ENCODE data around the gene YJU2. TPM values are rescaled to one million over a fixed set of nuclear protein-coding genes. Genes with fewer than 3 reads are reported as not detected.
A peak's percentile ranks its signal among the peaks of the same experiment; 100 is the strongest.
"Not testable (repeated sequence)": the region's sequence is repeated elsewhere in the genome, so short reads cannot be mapped to it uniquely, and the experiment has no call there.

The YJU2 gene
- total RNA-seq, 1 donor from 2014 or later = 9.2 TPM

- ATAC-seq = no peak
- DNase-seq (ENCODE audit: missing footprints) = peak; percentile 47
- intact Hi-C loops (cut with DNase I) = no loop called here
Observed at GRCh38 chr19:4260613-4261191, 13.8 kb downstream of the YJU2 start.

GRCh38 chr19:4264812-4265211 is 17.9 kb downstream of the YJU2 start:
- intact Hi-C loops (cut with DNase I) = loop anchor here (5.0 kb wide), 1 partner anchor 87 kb away; no protein-coding TSS in a partner anchor
- DNase-seq (ENCODE audit: missing footprints) (no peak), ATAC-seq (no peak)

GRCh38 chr19:4266253-4267000 is 19.5 kb downstream of the YJU2 start:
- intact Hi-C loops (cut with DNase I) = loop anchor here (5.0 kb wide), 1 partner anchor 86 kb away; no protein-coding TSS in a partner anchor
- ATAC-seq (no peak), DNase-seq (ENCODE audit: missing footprints) (no peak)

- intact Hi-C loops (cut with DNase I) = loop anchor here (5.0 kb wide), 1 partner anchor 85 kb away; no protein-coding TSS in a partner anchor
- ATAC-seq (peak; percentile 63), DNase-seq (ENCODE audit: missing footprints) (peak; percentile 79)
Observed at GRCh38 chr19:4267101-4267900, 20.4 kb downstream of the YJU2 start.

- ATAC-seq = no peak
- intact Hi-C loops (cut with DNase I) = loop anchor here (5.0 kb wide), 1 partner anchor 84 kb away; no protein-coding TSS in a partner anchor
Observed at GRCh38 chr19:4267901-4268815, 21.3 kb downstream of the YJU2 start.

GRCh38 chr19:4268816-4269430 is 22.0 kb downstream of the YJU2 start:
- DNase-seq (ENCODE audit: missing footprints) = no peak
- intact Hi-C loops (cut with DNase I) = loop anchor here (5.0 kb wide), 1 partner anchor 83 kb away; no protein-coding TSS in a partner anchor
- no peak for ATAC-seq

More at GRCh38 chr19:4267901-4268815, 21.3 kb downstream of the YJU2 start:
- DNase-seq (ENCODE audit: missing footprints) = no peak

GRCh38 chr19:4272894-4273293 is 26.0 kb downstream of the YJU2 start:
- intact Hi-C loops (cut with DNase I) = loop anchor here (10.0 kb wide), 1 partner anchor 262 kb away; the partner anchor contains the start of gene PLIN5
- ATAC-seq = no peak
- DNase-seq (ENCODE audit: missing footprints) = no peak

- intact Hi-C loops (cut with DNase I) = loop anchor here (10.0 kb wide), 1 partner anchor 260 kb away; the partner anchor contains the start of gene PLIN5
- not testable (repeated sequence) for DNase-seq (ENCODE audit: missing footprints); ATAC-seq
Observed at GRCh38 chr19:4274321-4274686, 27.4 kb downstream of the YJU2 start.

GRCh38 chr19:4277191-4277696 is 30.4 kb downstream of the YJU2 start:
- no peak for DNase-seq (ENCODE audit: missing footprints)
- no peak for ATAC-seq
- intact Hi-C loops (cut with DNase I) = loop anchor here (10.0 kb wide), 1 partner anchor 258 kb away; the partner anchor contains the start of gene PLIN5

- ATAC-seq = no peak
- peak; percentile 28 for DNase-seq (ENCODE audit: missing footprints)
- intact Hi-C loops (cut with DNase I) = loop anchor here (10.0 kb wide), 1 partner anchor 257 kb away; the partner anchor contains the start of gene PLIN5
Observed at GRCh38 chr19:4278010-4278409, 31.1 kb downstream of the YJU2 start.

- peak; percentile 0 for DNase-seq (ENCODE audit: missing footprints)
- intact Hi-C loops (cut with DNase I) = loop anchor here (10.0 kb wide), 1 partner anchor 256 kb away; the partner anchor contains the start of gene PLIN5
- no peak for ATAC-seq
Observed at GRCh38 chr19:4278419-4279266, 31.8 kb downstream of the YJU2 start, which contains the start of gene SHD. Gene SHD, plus strand, starts transcription at chr19:4279266. Its CDS starts 798 bp downstream, at chr19:4280064.

- ATAC-seq = no peak
- intact Hi-C loops (cut with DNase I) = loop anchor here (10.0 kb wide), 1 partner anchor 256 kb away; the partner anchor contains the start of gene PLIN5
- no peak for DNase-seq (ENCODE audit: missing footprints)
Observed at GRCh38 chr19:4279267-4279529, 32.3 kb downstream of the YJU2 start.

GRCh38 chr19:4279530-4280422 is 32.9 kb downstream of the YJU2 start:
- DNase-seq (ENCODE audit: missing footprints) = peak; percentile 11
- intact Hi-C loops (cut with DNase I) = loop anchor here (10.0 kb wide), 1 partner anchor 255 kb away; the partner anchor contains the start of gene PLIN5
- ATAC-seq = peak; percentile 20

GRCh38 chr19:4284176-4284958 is 37.5 kb downstream of the YJU2 start:
- ATAC-seq (no peak), DNase-seq (ENCODE audit: missing footprints) (no peak)
- intact Hi-C loops (cut with DNase I) = no loop called here

- ATAC-seq (no peak), DNase-seq (ENCODE audit: missing footprints) (no peak)
- intact Hi-C loops (cut with DNase I) = no loop called here
Observed at GRCh38 chr19:4284974-4285373, 38.1 kb downstream of the YJU2 start.
